PC-9 (cell line): ENCODE data around the gene KLRC3.
"Not testable (repeated sequence)": the region's sequence is repeated elsewhere in the genome, so short reads cannot be mapped to it uniquely, and the experiment has no call there.

ENCODE experiments used
- CTCF ChIP-seq: fragments of 200-600 bp; sonication (generic); conservative IDR thresholded peaks from 2 replicates; pipeline ENCODE4 v1.6.1; 2017; ENCODE audit warnings: mixed run types, antibody characterized with exemption, mild to moderate bottlenecking, moderate library complexity
- EZH2 ChIP-seq: fragments of 200-600 bp; sonication (generic); IDR thresholded peaks from 2 replicates; pipeline ENCODE4 v1.8.0; 2017; ENCODE audit warnings: antibody characterized with exemption, low read depth

- not testable (repeated sequence) for TF ChIP-seq CTCF, EZH2
Measured at GRCh38 chr12:10371893-10372535, 48.4 kb downstream of the KLRC3 start.
